Hepatocyte (in vitro differentiated cells): ENCODE results near the gene ULK4. TPM values are rescaled to one million over a fixed set of nuclear protein-coding genes. Genes with fewer than 3 reads are reported as not detected.
"Not testable (repeated sequence)": the region's sequence is repeated elsewhere in the genome, so short reads cannot be mapped to it uniquely, and the experiment has no call there.

Experiments
- DNase-seq: peaks from one replicate; pipeline ENCODE4 v3.0.0-alpha.2; 2016; ENCODE audit warnings: low spot score
- H2AFZ ChIP-seq: fragments of 200-600 bp; sonication (generic); 2 replicates; pipeline ENCODE4 v1.6.0; 2016; ENCODE audit warnings: antibody characterized with exemption, mild to moderate bottlenecking
- H3K27ac ChIP-seq: fragments of 200-600 bp; sonication (generic); 2 replicates; pipeline ENCODE4 v1.5.1; 2016; ENCODE audit warnings: mild to moderate bottlenecking
- H3K27me3 ChIP-seq: fragments of 200-600 bp; sonication (generic); 2 replicates; pipeline ENCODE4 v1.6.1; 2016
- H3K36me3 ChIP-seq: fragments of 200-600 bp; sonication (generic); replicated peaks from 2 replicates; pipeline ENCODE4 v1.5.1; 2016; ENCODE audit warnings: low read depth; ENCODE audit not compliant: insufficient read depth
- H3K4me1 ChIP-seq: fragments of 200-600 bp; sonication (generic); 2 replicates; pipeline ENCODE4 v1.5.1; 2016; ENCODE audit warnings: mild to moderate bottlenecking, moderate library complexity; ENCODE audit not compliant: insufficient read depth
- H3K4me2 ChIP-seq: fragments of 200-600 bp; sonication (generic); 2 replicates; pipeline ENCODE4 v1.6.0; 2016
- H3K4me3 ChIP-seq: fragments of 200-600 bp; sonication (generic); 2 replicates; pipeline ENCODE4 v1.5.1; 2016; ENCODE audit warnings: mild to moderate bottlenecking
- H3K79me2 ChIP-seq: fragments of 200-600 bp; sonication (generic); 2 replicates; pipeline ENCODE4 v1.6.0; 2017; ENCODE audit warnings: mild to moderate bottlenecking
- H3K9me2 ChIP-seq: fragments of 200-600 bp; sonication (generic); replicated peaks from 2 replicates; pipeline ENCODE4 v1.6.0; 2017; ENCODE audit warnings: mild to moderate bottlenecking; ENCODE audit not compliant: insufficient read depth
- H3K9me3 ChIP-seq: fragments of 200-600 bp; sonication (generic); 2 replicates; pipeline ENCODE4 v1.5.1; 2016; ENCODE audit warnings: low read depth, mild to moderate bottlenecking
- H4K20me1 ChIP-seq: fragments of 200-600 bp; sonication (generic); 2 replicates; pipeline ENCODE4 v1.6.0; 2016; ENCODE audit warnings: mild to moderate bottlenecking; ENCODE audit not compliant: insufficient read depth, poor library complexity, severe bottlenecking
- EZH2 ChIP-seq: fragments of 200-600 bp; sonication (generic); IDR thresholded peaks from 2 replicates; pipeline ENCODE4 v1.6.1; 2016; ENCODE audit warnings: antibody characterized with exemption, mild to moderate bottlenecking, borderline replicate concordance
- EZH2phosphoT487 ChIP-seq: fragments of 200-600 bp; sonication (generic); IDR thresholded peaks from one replicate; pipeline ENCODE4 v1.6.1; 2018; ENCODE audit warnings: antibody characterized with exemption, mild to moderate bottlenecking, low read depth, moderate library complexity; ENCODE audit not compliant: unreplicated experiment, severe bottlenecking
- WGBS: methylation state at CpG from one replicate; pipeline ENCODE4 v1.1.6; 2016; ENCODE audit warnings: low lambda C conversion rate; ENCODE audit errors: missing lambda C conversion rate; 5-methylcytosine and 5-hydroxymethylcytosine counted together
- polyA plus RNA-seq: library from polyadenylated mRNA; unstranded; fragments of >200 nt; fragmentation: Nextera tagmentation; extraction: Ambion mirVana; gene quantifications from 2 replicates; pipeline ENCODE4 v1.2.1, GENCODE V29; 2016
- total RNA-seq: library from RNA; depleted of rRNA; stranded (reverse); fragments of >200 nt; gene quantifications from 2 replicates; pipeline ENCODE4 v1.2.3, GENCODE V29; 2014
- TF ChIP-seq, protein P1 (sequence below): fragments of 200-600 bp; sonication (generic); IDR thresholded peaks from 2 replicates; pipeline ENCODE4 v1.5.1; 2016; ENCODE audit warnings: antibody characterized with exemption, mild to moderate bottlenecking; ENCODE audit not compliant: poor library complexity

Gene ULK4
- total and polyA plus RNA-seq, 2 experiments from 2014 or later, result 3.8 to 9.1 TPM

GRCh38 chr3:41847679-41848078, 114.2 kb downstream of the ULK4 start:
- Histone ChIP-seq H2AFZ (no peak overlapping the region), H4K20me1 (no peaks in the 10 kb centered on the region), H3K36me3 (no peaks in the 10 kb centered on the region), H3K27ac (no peak overlapping the region), H3K4me1 (no peaks in the 10 kb centered on the region), H3K4me3 (no peak overlapping the region), H3K9me2 (no peaks in the 10 kb centered on the region), H3K79me2 (no peaks in the 10 kb centered on the region), H3K9me3 (no peaks in the 10 kb centered on the region), H3K27me3 (no peaks in the 10 kb centered on the region), H3K4me2 (no peak overlapping the region)
- 96% methylated on average over 1 of the region's 1 CpG for WGBS
- DNase-seq, result no peak
- TF ChIP-seq EZH2 (no peak), EZH2phosphoT487 (no peak)
- TF ChIP-seq, protein P1, sequence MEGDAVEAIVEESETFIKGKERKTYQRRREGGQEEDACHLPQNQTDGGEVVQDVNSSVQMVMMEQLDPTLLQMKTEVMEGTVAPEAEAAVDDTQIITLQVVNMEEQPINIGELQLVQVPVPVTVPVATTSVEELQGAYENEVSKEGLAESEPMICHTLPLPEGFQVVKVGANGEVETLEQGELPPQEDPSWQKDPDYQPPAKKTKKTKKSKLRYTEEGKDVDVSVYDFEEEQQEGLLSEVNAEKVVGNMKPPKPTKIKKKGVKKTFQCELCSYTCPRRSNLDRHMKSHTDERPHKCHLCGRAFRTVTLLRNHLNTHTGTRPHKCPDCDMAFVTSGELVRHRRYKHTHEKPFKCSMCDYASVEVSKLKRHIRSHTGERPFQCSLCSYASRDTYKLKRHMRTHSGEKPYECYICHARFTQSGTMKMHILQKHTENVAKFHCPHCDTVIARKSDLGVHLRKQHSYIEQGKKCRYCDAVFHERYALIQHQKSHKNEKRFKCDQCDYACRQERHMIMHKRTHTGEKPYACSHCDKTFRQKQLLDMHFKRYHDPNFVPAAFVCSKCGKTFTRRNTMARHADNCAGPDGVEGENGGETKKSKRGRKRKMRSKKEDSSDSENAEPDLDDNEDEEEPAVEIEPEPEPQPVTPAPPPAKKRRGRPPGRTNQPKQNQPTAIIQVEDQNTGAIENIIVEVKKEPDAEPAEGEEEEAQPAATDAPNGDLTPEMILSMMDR, result no peak

DNA sequence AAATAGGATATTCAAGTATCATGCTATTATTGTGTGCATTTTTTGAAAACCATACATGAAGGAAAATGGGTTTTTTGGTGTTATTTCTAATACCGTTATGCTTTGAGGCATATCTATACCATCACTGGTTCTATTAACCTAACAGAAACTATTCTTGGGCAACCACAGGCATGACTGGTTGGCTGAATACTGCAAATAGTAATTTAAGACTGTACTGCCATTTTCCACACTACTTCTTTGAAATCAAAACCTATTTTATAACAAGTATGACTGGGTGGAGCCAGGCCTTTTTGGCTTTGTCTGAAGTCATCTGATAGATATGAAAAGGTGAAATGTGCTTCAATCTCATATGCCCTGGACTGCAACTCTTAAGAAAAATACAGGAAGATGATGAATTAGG, 115.1 kb downstream of the ULK4 start:
- Histone ChIP-seq H3K9me2 (no peaks in the 10 kb centered on the region), H3K4me1 (no peaks in the 10 kb centered on the region), H3K36me3 (no peaks in the 10 kb centered on the region), H3K27me3 (no peaks in the 10 kb centered on the region), H3K9me3 (no peaks in the 10 kb centered on the region), H3K4me3 (no peak overlapping the region), H3K4me2 (no peak overlapping the region), H4K20me1 (no peaks in the 10 kb centered on the region), H2AFZ (no peak overlapping the region), H3K27ac (no peak overlapping the region), H3K79me2 (no peaks in the 10 kb centered on the region)
- no peak for TF ChIP-seq EZH2
- TF ChIP-seq, protein P1, result no peak
- TF ChIP-seq EZH2phosphoT487, result no peak
- no peak for DNase-seq
- 96% methylated on average over 1 of the region's 1 CpG for WGBS

DNA sequence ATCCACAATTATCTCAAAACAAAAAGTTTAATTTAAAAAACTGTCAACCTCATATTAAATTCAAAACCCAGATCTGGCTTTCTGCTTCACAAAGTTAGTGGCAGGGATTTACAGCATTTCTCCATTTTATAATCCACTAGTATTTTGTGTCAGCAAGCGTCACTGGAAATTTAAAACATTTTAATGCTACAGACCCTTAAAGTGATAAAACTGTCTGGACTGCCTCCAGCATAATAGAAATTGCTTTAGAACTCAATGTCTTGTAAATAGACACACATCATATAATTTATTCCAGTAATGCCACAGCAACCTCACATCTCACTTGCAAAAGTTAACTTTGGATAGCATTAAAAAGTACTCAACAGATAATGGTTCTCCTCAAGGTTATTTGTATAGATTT, 116.1 kb downstream of the ULK4 start:
- no peaks in the 10 kb centered on the region for H3K36me3 ChIP-seq
- WGBS, result 62% methylated on average over 1 of the region's 1 CpG
- DNase-seq, result no peak
- H3K4me1 ChIP-seq, result no peaks in the 10 kb centered on the region
- no peak overlapping the region for H3K4me3 ChIP-seq
- H3K9me2 ChIP-seq, result no peaks in the 10 kb centered on the region
- H3K27ac ChIP-seq, result no peak overlapping the region
- H3K4me2 ChIP-seq, result no peak overlapping the region
- TF ChIP-seq EZH2 (no peak), EZH2phosphoT487 (no peak)
- TF ChIP-seq, protein P1, result no peak
- no peaks in the 10 kb centered on the region for H4K20me1 ChIP-seq
- H3K9me3 ChIP-seq, result no peaks in the 10 kb centered on the region
- H3K27me3 ChIP-seq, result no peaks in the 10 kb centered on the region
- no peak overlapping the region for H2AFZ ChIP-seq
- H3K79me2 ChIP-seq, result no peaks in the 10 kb centered on the region

DNA sequence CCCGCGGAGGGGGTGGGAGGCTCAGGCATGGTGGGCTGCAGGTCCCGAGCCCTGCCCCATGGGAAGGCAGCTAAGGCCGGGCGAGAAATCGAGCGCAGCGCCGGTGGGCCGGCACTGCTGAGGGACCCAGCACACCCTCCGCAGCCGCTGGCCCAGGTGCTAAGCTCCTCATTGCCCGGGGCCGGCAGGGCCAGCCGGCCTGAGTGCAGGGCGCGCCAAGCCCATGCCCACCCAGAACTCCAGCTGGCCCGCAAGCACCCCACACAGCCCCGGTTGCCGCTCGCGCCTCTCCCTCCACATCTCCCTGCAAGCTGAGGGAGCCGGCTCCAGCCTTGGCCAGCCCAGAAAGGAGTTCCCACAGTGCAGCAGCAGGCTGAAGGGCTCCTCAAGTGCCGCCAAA, 117.6 kb downstream of the ULK4 start:
- H3K27ac ChIP-seq, H3K9me2 ChIP-seq, DNase-seq, H3K79me2 ChIP-seq, H3K4me2 ChIP-seq, H4K20me1 ChIP-seq, H2AFZ ChIP-seq, H3K27me3 ChIP-seq, H3K9me3 ChIP-seq, H3K4me3 ChIP-seq, H3K36me3 ChIP-seq, H3K4me1 ChIP-seq: not testable (repeated sequence)
- 95% methylated on average over 9 of the region's 24 CpGs for WGBS

GRCh38 chr3:41840936-41841668, 120.8 kb downstream of the ULK4 start:
- H3K36me3 ChIP-seq, H3K27ac ChIP-seq, H4K20me1 ChIP-seq, H3K4me3 ChIP-seq, H3K79me2 ChIP-seq, H3K9me3 ChIP-seq, H3K9me2 ChIP-seq, DNase-seq, H3K4me2 ChIP-seq, H2AFZ ChIP-seq, H3K4me1 ChIP-seq, H3K27me3 ChIP-seq: not testable (repeated sequence)
- WGBS, result over 99% methylated on average over 10 of the region's 52 CpGs
